GM23338 (cell line): ENCODE data around the gene RBCK1. TPM values are rescaled to one million over a fixed set of nuclear protein-coding genes. Genes with fewer than 3 reads are reported as not detected.

Experiments used
- ZNF114 ChIP-seq: fragments of 250-450 bp; sonication (Bioruptor Pico); IDR thresholded peaks from 2 replicates; pipeline ENCODE4 v1.5.0; 2020; ENCODE audit warnings: mild to moderate bottlenecking, moderate library complexity
- ZNF331 ChIP-seq: fragments of 250-450 bp; sonication (Bioruptor Pico); IDR thresholded peaks from 2 replicates; pipeline ENCODE4 v1.5.0; 2020; ENCODE audit warnings: low read depth, mild to moderate bottlenecking, moderate library complexity
- polyA plus RNA-seq: library from polyadenylated mRNA; unstranded; fragments of >200 nt; fragmentation: Nextera tagmentation; extraction: Ambion mirVana; gene quantifications from 2 replicates; pipeline ENCODE4 v1.2.1, GENCODE V29; 2016
- total RNA-seq: library from RNA; depleted of rRNA; stranded (reverse); fragments of >200 nt; shearing (Covaris generic); gene quantifications from 2 replicates; pipeline ENCODE4 v1.2.3, GENCODE V29; 2014
- TF ChIP-seq, protein P1 (sequence below): fragments of 250-450 bp; sonication (Bioruptor Pico); IDR thresholded peaks from 2 replicates; pipeline ENCODE4 v1.5.0; 2020; ENCODE audit warnings: mild to moderate bottlenecking, moderate library complexity
- TF ChIP-seq, protein P2 (sequence below): IDR thresholded peaks from 2 replicates; pipeline ENCODE4 v1.6.1; 2016; ENCODE audit warnings: antibody characterized with exemption
- TF ChIP-seq, protein P3 (sequence below), 2 experiments: fragments of 200-600 bp in 1 of 2; sonication (generic) in 1 of 2; conservative IDR thresholded peaks; 2 replicates each; pipeline versions ENCODE4 v1.5.1 to v1.6.1; 2016 to 2017; ENCODE audit warnings: antibody characterized with exemption in 2 of 2, low read depth in 2 of 2, mild to moderate bottlenecking in 2 of 2, moderate library complexity in 1 of 2

RBCK1 gene
- total and polyA plus RNA-seq, 2 experiments from 2014 or later, result 52.6 to 56.8 TPM

DNA sequence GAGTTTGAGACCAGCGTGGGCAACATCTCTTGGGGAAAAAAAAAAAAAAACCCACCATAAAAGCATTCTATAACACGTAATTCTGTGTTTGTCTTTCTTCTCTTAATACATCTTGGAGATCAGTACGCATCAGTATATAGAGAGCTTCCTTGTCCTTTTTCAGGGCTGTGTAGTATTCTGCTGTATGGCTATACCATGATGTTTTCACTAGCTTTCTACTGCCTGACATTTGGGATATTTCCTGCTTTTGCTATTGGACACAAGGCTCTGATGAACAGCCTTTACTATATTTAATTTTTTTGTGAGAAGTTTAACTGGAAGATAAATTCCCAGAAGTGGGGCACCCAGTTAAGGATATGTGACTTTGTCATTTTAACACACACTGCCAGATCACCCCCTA is 20.6 kb upstream of the RBCK1 start (continued):
- TF ChIP-seq, protein P1, sequence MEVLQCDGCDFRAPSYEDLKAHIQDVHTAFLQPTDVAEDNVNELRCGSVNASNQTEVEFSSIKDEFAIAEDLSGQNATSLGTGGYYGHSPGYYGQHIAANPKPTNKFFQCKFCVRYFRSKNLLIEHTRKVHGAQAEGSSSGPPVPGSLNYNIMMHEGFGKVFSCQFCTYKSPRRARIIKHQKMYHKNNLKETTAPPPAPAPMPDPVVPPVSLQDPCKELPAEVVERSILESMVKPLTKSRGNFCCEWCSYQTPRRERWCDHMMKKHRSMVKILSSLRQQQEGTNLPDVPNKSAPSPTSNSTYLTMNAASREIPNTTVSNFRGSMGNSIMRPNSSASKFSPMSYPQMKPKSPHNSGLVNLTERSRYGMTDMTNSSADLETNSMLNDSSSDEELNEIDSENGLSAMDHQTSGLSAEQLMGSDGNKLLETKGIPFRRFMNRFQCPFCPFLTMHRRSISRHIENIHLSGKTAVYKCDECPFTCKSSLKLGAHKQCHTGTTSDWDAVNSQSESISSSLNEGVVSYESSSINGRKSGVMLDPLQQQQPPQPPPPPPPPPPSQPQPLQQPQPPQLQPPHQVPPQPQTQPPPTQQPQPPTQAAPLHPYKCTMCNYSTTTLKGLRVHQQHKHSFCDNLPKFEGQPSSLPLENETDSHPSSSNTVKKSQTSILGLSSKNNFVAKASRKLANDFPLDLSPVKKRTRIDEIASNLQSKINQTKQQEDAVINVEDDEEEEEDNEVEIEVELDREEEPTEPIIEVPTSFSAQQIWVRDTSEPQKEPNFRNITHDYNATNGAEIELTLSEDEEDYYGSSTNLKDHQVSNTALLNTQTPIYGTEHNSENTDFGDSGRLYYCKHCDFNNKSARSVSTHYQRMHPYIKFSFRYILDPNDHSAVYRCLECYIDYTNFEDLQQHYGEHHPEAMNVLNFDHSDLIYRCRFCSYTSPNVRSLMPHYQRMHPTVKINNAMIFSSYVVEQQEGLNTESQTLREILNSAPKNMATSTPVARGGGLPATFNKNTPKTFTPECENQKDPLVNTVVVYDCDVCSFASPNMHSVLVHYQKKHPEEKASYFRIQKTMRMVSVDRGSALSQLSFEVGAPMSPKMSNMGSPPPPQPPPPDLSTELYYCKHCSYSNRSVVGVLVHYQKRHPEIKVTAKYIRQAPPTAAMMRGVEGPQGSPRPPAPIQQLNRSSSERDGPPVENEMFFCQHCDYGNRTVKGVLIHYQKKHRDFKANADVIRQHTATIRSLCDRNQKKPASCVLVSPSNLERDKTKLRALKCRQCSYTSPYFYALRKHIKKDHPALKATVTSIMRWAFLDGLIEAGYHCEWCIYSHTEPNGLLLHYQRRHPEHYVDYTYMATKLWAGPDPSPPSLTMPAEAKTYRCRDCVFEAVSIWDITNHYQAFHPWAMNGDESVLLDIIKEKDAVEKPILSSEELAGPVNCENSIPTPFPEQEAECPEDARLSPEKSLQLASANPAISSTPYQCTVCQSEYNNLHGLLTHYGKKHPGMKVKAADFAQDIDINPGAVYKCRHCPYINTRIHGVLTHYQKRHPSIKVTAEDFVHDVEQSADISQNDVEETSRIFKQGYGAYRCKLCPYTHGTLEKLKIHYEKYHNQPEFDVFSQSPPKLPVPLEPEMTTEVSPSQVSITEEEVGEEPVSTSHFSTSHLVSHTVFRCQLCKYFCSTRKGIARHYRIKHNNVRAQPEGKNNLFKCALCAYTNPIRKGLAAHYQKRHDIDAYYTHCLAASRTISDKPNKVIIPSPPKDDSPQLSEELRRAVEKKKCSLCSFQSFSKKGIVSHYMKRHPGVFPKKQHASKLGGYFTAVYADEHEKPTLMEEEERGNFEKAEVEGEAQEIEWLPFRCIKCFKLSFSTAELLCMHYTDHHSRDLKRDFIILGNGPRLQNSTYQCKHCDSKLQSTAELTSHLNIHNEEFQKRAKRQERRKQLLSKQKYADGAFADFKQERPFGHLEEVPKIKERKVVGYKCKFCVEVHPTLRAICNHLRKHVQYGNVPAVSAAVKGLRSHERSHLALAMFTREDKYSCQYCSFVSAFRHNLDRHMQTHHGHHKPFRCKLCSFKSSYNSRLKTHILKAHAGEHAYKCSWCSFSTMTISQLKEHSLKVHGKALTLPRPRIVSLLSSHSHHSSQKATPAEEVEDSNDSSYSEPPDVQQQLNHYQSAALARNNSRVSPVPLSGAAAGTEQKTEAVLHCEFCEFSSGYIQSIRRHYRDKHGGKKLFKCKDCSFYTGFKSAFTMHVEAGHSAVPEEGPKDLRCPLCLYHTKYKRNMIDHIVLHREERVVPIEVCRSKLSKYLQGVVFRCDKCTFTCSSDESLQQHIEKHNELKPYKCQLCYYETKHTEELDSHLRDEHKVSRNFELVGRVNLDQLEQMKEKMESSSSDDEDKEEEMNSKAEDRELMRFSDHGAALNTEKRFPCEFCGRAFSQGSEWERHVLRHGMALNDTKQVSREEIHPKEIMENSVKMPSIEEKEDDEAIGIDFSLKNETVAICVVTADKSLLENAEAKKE (CRISPR knock-in tag), result no peak
- TF ChIP-seq, protein P2, sequence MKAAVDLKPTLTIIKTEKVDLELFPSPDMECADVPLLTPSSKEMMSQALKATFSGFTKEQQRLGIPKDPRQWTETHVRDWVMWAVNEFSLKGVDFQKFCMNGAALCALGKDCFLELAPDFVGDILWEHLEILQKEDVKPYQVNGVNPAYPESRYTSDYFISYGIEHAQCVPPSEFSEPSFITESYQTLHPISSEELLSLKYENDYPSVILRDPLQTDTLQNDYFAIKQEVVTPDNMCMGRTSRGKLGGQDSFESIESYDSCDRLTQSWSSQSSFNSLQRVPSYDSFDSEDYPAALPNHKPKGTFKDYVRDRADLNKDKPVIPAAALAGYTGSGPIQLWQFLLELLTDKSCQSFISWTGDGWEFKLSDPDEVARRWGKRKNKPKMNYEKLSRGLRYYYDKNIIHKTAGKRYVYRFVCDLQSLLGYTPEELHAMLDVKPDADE, result no peak
- TF ChIP-seq ZNF114 (CRISPR knock-in tag), result no peak
- no peak for TF ChIP-seq ZNF331 (CRISPR knock-in tag)
- TF ChIP-seq, protein P3, sequence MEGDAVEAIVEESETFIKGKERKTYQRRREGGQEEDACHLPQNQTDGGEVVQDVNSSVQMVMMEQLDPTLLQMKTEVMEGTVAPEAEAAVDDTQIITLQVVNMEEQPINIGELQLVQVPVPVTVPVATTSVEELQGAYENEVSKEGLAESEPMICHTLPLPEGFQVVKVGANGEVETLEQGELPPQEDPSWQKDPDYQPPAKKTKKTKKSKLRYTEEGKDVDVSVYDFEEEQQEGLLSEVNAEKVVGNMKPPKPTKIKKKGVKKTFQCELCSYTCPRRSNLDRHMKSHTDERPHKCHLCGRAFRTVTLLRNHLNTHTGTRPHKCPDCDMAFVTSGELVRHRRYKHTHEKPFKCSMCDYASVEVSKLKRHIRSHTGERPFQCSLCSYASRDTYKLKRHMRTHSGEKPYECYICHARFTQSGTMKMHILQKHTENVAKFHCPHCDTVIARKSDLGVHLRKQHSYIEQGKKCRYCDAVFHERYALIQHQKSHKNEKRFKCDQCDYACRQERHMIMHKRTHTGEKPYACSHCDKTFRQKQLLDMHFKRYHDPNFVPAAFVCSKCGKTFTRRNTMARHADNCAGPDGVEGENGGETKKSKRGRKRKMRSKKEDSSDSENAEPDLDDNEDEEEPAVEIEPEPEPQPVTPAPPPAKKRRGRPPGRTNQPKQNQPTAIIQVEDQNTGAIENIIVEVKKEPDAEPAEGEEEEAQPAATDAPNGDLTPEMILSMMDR (conservative IDR thresholded peaks at IDR 0.05; ENCODE audit: low read depth in 2 of 2), result no peak
